ENCODE measurements around the gene ABTB1. TPM values are rescaled to one million over a fixed set of nuclear protein-coding genes. Genes with fewer than 3 reads are reported as not detected.

The ABTB1 gene
- total RNA-seq, 1 donor from 2014 or later: 8.7 TPM

DNA sequence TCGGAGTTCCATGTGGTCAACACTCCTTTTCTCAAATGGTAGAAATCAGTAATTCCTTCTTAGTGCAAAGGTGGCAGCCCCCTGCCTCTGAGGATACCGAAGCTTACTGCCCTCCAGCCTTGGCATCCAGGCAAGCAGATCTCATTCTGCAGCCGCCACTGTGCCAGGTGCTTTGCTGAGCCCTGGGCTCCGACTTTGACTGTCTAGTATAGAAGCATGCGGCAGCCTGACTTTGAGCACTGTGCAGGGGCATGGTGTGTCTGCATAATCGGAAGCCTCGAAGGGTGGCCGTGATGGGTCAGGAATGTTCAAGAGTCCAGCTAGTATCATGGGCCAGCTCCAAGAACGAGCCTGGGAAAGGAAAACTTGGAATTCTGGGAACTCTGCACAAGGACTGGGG is 39.7 kb downstream of the ABTB1 start:
- H3K4me1 Mint-ChIP-seq (ENCODE audit: unreplicated experiment): peaks cover 45% of the 10 kb centered on the region
- DNase-seq (ENCODE audit: low spot score): no peak
- no peaks in the 10 kb centered on the region for H3K9me3 Mint-ChIP-seq (ENCODE audit: unreplicated experiment)
- H3K4me3 Mint-ChIP-seq (ENCODE audit: unreplicated experiment): no peak overlapping the region
- no peaks in the 10 kb centered on the region for H3K36me3 Mint-ChIP-seq (ENCODE audit: low read depth, unreplicated experiment)
- peaks cover 8% of the 10 kb centered on the region for H3K27me3 Mint-ChIP-seq (ENCODE audit: unreplicated experiment)
- no peak overlapping the region for H3K27ac Mint-ChIP-seq (ENCODE audit: unreplicated experiment)
- TF ChIP-seq, protein P1, sequence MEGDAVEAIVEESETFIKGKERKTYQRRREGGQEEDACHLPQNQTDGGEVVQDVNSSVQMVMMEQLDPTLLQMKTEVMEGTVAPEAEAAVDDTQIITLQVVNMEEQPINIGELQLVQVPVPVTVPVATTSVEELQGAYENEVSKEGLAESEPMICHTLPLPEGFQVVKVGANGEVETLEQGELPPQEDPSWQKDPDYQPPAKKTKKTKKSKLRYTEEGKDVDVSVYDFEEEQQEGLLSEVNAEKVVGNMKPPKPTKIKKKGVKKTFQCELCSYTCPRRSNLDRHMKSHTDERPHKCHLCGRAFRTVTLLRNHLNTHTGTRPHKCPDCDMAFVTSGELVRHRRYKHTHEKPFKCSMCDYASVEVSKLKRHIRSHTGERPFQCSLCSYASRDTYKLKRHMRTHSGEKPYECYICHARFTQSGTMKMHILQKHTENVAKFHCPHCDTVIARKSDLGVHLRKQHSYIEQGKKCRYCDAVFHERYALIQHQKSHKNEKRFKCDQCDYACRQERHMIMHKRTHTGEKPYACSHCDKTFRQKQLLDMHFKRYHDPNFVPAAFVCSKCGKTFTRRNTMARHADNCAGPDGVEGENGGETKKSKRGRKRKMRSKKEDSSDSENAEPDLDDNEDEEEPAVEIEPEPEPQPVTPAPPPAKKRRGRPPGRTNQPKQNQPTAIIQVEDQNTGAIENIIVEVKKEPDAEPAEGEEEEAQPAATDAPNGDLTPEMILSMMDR (IDR thresholded peaks at IDR 0.05; ENCODE audit: unreplicated experiment): no peak

DNA sequence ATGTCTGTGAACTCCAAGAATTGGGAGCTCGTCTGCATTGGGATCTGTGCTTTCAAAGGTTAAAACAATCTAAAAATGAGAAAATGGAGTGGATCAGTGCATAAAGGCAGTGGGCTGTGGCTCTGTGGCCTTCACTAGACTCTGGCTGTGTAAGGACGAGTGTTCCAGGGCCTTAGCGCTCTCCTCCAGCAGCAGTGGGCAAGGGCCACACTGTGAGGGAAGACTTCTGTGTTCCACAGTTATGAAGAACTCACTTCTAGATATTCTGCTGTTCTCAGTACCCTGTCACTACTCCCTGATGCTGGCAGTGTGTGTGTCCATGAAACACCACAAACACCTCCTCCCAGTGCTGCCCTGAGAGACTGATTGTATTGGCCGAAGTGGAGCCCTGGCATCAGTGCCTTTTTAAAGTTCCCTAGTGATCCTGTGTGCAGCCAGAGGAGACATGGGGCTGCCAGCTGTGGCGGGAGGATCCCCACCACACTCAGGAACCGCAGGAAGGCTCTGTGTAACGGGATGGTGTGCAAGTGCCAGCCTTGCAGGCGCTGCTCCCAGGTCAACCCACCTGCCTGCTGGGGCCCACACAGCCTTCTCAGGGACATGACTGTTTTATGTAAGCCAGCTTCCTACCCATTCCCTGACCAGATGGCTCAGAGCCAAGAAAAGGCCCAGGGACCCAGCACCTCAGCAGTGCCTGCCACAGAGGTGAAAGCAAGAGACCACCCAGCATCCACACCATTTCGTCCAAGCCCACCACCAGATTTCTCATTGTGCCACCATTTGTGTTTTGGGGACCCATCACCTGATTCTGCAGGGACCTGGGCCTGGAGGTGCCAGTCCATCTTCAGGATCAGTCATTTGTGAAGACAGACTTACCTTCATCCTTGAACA is 40.4 kb downstream of the ABTB1 start:
- Mint-ChIP-seq H3K36me3 (ENCODE audit: low read depth, unreplicated experiment) (no peaks in the 10 kb centered on the region), H3K9me3 (ENCODE audit: unreplicated experiment) (no peaks in the 10 kb centered on the region), H3K4me1 (ENCODE audit: unreplicated experiment) (peaks cover 50% of the 10 kb centered on the region), H3K27ac (ENCODE audit: unreplicated experiment) (peak overlapping the region; percentile 67), H3K27me3 (ENCODE audit: unreplicated experiment) (peaks cover 8% of the 10 kb centered on the region), H3K4me3 (ENCODE audit: unreplicated experiment) (no peak overlapping the region)
- TF ChIP-seq, protein P1 (IDR thresholded peaks at IDR 0.05; ENCODE audit: unreplicated experiment): no peak
- no peak for DNase-seq (ENCODE audit: low spot score)

DNA sequence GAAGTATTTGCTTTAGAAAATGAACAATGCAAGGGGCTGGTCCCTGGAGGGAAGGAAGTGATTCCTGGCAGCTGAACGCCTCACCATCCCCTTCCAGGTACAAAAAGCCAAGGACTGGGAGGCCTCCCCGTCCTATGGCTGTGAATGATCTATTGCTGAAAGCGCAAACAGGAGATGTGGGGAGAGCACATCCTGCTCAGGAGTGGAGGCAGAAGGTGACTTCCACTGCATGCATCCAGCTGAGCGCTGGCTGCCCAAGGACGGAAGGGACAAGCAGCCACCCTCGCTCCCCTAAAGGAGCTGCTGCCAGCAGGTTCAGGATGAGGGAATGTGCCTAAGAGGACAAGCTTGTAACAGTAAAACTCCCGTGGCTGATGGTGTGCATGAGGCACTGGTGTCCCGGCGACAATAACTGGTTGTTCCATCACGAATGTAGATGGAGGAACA is 41.4 kb downstream of the ABTB1 start:
- Mint-ChIP-seq H3K36me3 (ENCODE audit: low read depth, unreplicated experiment) (no peaks in the 10 kb centered on the region), H3K27ac (ENCODE audit: unreplicated experiment) (peak overlapping the region; percentile 48), H3K27me3 (ENCODE audit: unreplicated experiment) (peaks cover 8% of the 10 kb centered on the region), H3K4me1 (ENCODE audit: unreplicated experiment) (peaks cover 52% of the 10 kb centered on the region), H3K4me3 (ENCODE audit: unreplicated experiment) (no peak overlapping the region), H3K9me3 (ENCODE audit: unreplicated experiment) (no peaks in the 10 kb centered on the region)
- DNase-seq (ENCODE audit: low spot score): no peak
- TF ChIP-seq, protein P1 (IDR thresholded peaks at IDR 0.05; ENCODE audit: unreplicated experiment): no peak

DNA sequence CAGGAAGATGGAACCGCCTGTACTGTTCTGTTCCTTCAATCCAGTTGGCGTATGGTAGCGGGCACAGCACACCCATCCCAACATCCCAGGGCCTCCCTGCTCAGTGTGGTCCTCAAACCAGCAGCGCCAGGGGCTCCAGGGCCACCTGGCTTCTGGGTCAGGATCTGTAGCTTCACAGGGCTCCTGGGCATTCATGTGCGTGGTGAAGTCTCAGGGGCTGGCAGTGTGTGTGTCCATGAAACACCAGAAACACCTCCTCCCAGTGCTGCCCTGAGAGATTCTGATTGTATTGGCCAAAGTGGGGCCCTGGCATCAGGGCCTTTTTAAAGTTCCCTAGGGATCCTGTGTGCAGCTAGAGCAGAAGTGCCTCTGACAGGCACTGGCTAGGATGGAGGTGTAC is 42.1 kb downstream of the ABTB1 start:
- Mint-ChIP-seq H3K9me3 (ENCODE audit: unreplicated experiment) (no peaks in the 10 kb centered on the region), H3K4me1 (ENCODE audit: unreplicated experiment) (peaks cover 52% of the 10 kb centered on the region), H3K27ac (ENCODE audit: unreplicated experiment) (no peak overlapping the region), H3K36me3 (ENCODE audit: low read depth, unreplicated experiment) (no peaks in the 10 kb centered on the region), H3K27me3 (ENCODE audit: unreplicated experiment) (peaks cover 2% of the 10 kb centered on the region), H3K4me3 (ENCODE audit: unreplicated experiment) (no peak overlapping the region)
- DNase-seq (ENCODE audit: low spot score): no peak
- TF ChIP-seq, protein P1 (IDR thresholded peaks at IDR 0.05; ENCODE audit: unreplicated experiment): no peak

DNA sequence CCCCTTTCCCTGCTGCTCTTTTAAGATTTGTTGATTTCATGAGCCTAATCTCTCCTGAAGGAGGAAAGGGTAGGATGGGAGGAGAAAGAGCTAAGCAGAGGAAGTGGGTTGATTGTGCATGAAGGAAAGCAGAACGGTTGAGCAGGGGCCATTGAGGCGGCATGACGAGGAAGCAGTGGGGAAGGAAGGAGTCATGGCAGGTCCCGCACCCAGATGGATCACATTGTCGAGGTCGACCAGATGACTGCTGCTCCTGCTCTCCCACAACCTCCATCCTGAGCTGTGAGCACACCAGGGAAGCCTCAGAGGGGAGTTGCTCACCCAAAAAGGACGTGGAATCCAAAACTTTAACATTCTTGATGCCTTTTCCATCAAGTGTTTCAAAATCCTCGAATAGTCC is 42.8 kb downstream of the ABTB1 start:
- H3K27ac Mint-ChIP-seq (ENCODE audit: unreplicated experiment): no peak overlapping the region
- TF ChIP-seq, protein P1 (IDR thresholded peaks at IDR 0.05; ENCODE audit: unreplicated experiment): no peak
- no peak overlapping the region for H3K4me3 Mint-ChIP-seq (ENCODE audit: unreplicated experiment)
- H3K27me3 Mint-ChIP-seq (ENCODE audit: unreplicated experiment): no peaks in the 10 kb centered on the region
- no peaks in the 10 kb centered on the region for H3K36me3 Mint-ChIP-seq (ENCODE audit: low read depth, unreplicated experiment)
- peaks cover 52% of the 10 kb centered on the region for H3K4me1 Mint-ChIP-seq (ENCODE audit: unreplicated experiment)
- no peak for DNase-seq (ENCODE audit: low spot score)
- H3K9me3 Mint-ChIP-seq (ENCODE audit: unreplicated experiment): no peaks in the 10 kb centered on the region

Measured in endothelial cell (in vitro differentiated cells).